Body of pancreas (tissue), 4 donors: Measurements from ENCODE around the gene HACD2.
"Not testable (repeated sequence)": the region's sequence is repeated elsewhere in the genome, so short reads cannot be mapped to it uniquely, and the experiment has no call there.

Experiments
- POLR2A ChIP-seq, 3 donors: fragments of 450-650 bp; IDR thresholded peaks; one replicate each; pipeline ENCODE4 v1.6.1; 2016; ENCODE audit warnings: antibody characterized with exemption in 3 of 3, mild to moderate bottlenecking in 2 of 3
- TF ChIP-seq, protein P1 (sequence below), 7 experiments: fragments of 450-650 bp in 4 of 7; fragments of 200-600 bp in 3 of 7; sonication (generic) in 3 of 7; IDR thresholded peaks; one replicate each; pipeline ENCODE4 v1.5.1; 2016 to 2019; ENCODE audit warnings: antibody characterized with exemption in 7 of 7

DNA sequence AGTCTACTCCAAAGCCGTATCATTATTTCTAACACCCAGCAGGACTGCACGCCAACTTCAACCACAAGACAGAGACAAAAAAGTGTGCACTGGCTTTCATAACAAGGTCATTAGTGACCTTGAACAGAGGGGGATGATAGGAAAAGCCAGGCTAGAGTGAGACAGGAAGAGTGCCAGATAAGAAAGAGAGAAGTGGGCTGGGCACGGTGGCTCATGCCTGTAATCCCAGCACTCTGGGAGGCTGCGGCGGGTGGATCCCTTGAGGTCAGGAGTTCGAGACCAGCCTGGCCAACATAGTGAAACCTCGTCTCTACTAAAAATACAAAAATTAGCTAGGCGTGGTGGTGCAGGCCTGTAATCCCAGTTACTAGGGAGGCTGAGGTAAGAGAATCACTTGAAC lies 97.8 kb downstream of the HACD2 start:
- TF ChIP-seq, protein P1, sequence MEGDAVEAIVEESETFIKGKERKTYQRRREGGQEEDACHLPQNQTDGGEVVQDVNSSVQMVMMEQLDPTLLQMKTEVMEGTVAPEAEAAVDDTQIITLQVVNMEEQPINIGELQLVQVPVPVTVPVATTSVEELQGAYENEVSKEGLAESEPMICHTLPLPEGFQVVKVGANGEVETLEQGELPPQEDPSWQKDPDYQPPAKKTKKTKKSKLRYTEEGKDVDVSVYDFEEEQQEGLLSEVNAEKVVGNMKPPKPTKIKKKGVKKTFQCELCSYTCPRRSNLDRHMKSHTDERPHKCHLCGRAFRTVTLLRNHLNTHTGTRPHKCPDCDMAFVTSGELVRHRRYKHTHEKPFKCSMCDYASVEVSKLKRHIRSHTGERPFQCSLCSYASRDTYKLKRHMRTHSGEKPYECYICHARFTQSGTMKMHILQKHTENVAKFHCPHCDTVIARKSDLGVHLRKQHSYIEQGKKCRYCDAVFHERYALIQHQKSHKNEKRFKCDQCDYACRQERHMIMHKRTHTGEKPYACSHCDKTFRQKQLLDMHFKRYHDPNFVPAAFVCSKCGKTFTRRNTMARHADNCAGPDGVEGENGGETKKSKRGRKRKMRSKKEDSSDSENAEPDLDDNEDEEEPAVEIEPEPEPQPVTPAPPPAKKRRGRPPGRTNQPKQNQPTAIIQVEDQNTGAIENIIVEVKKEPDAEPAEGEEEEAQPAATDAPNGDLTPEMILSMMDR (IDR thresholded peaks at IDR 0.05): not testable (repeated sequence)
- TF ChIP-seq POLR2A (IDR thresholded peaks at IDR 0.05): not testable (repeated sequence)
